ENCODE data around the gene ATP6V0B. TPM values are rescaled to one million over a fixed set of nuclear protein-coding genes. Genes with fewer than 3 reads are reported as not detected.

The ATP6V0B gene
- total and polyA plus RNA-seq, 9 of the 15 experiments (the other 6 are each of a cell fraction or from before 2014, with no cell fraction given): 137 to 328 (median 220) TPM

- TF ChIP-seq ZBTB11 (CRISPR knock-in tag; IDR thresholded peaks at IDR 0.05): no peak
- TF ChIP-seq CREB5 (CRISPR knock-in tag; IDR thresholded peaks at IDR 0.05): no peak
- no peak for TF ChIP-seq TOE1 (IDR thresholded peaks at IDR 0.05; ENCODE audit: borderline replicate concordance)
- TF ChIP-seq TOE1 (CRISPR knock-in tag; IDR thresholded peaks at IDR 0.05; ENCODE audit: borderline replicate concordance, low read depth): no peak
- no peak for TF ChIP-seq ZBTB12 (CRISPR knock-in tag; IDR thresholded peaks at IDR 0.05)
- TF ChIP-seq NFXL1 (CRISPR knock-in tag; IDR thresholded peaks at IDR 0.05): no peak
- no peak for TF ChIP-seq TCF15 (CRISPR knock-in tag; IDR thresholded peaks at IDR 0.05)
- no peak; the same call in 1 of the 2 replicates for TF ChIP-seq ETS1 (conservative IDR thresholded peaks at IDR 0.05; ENCODE audit: control insufficient read depth, low read depth, low read length)
- no peak for TF ChIP-seq ZFP30 (CRISPR knock-in tag; IDR thresholded peaks at IDR 0.05; ENCODE audit: borderline replicate concordance)
- TF ChIP-seq ZSCAN32 (CRISPR knock-in tag; IDR thresholded peaks at IDR 0.05): no peak
- TF ChIP-seq BCLAF1 (IDR thresholded peaks at IDR 0.05; ENCODE audit: borderline replicate concordance in 1 of 2, control insufficient read depth in 1 of 2, low read depth in 2 of 2, low read length in 1 of 2): no peak
- no peak for TF ChIP-seq SP2 (IDR thresholded peaks at IDR 0.05; ENCODE audit: extremely low read depth, low read depth, low read length, poor library complexity, severe bottlenecking)
- TF ChIP-seq SNIP1 (IDR thresholded peaks at IDR 0.05; ENCODE audit: low read depth): no peak
- no peak for TF ChIP-seq ELF2 (CRISPR knock-in tag; IDR thresholded peaks at IDR 0.05)
Observed at GRCh38 chr1:43979528-43980254, 4.9 kb downstream of the ATP6V0B start (continued).

Data from K562 (cell line).